ENCODE data around the gene PEAK1.
A peak's percentile ranks its signal among the peaks of the same experiment; 100 is the strongest.
"Not testable (repeated sequence)": the region's sequence is repeated elsewhere in the genome, so short reads cannot be mapped to it uniquely, and the experiment has no call there.

PEAK1 gene

DNA sequence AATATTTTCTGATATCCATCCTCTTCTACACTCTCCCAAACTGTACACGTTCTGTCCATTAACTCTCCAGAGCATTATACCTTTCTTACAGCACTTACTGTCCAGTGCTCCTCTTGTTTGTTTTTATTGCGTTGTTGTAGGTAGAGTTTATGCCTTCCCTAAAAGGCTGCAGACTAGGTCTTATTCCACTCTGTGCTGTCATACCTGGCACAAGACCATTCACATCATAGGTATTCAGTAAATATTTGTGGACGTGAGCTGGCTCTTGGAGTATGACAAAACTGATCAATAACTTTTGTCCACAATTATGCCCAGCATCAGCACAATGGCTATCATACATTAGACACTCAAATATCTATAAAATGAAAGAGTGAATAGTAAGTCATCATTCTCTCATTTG, 5.2 kb upstream of the PEAK1 start:
- DNase-seq, result no peak

DNA sequence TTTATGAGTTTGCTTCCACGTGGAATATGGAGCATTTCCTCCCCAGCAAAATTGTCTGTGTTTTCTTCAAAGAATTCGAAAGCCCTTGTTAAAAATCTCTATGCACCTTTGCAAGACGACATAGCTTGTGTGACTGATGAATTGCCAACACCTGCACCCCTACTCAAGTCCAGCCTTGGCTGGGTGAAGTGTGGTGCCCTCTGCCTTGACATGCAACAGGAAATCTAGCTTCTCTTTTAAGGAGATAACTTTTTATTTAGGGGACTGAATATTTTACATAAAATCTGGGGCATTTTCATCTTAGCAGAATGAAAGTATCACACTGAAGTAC, 1.4 kb upstream of the PEAK1 start:
- DNase-seq, result no peak

DNA sequence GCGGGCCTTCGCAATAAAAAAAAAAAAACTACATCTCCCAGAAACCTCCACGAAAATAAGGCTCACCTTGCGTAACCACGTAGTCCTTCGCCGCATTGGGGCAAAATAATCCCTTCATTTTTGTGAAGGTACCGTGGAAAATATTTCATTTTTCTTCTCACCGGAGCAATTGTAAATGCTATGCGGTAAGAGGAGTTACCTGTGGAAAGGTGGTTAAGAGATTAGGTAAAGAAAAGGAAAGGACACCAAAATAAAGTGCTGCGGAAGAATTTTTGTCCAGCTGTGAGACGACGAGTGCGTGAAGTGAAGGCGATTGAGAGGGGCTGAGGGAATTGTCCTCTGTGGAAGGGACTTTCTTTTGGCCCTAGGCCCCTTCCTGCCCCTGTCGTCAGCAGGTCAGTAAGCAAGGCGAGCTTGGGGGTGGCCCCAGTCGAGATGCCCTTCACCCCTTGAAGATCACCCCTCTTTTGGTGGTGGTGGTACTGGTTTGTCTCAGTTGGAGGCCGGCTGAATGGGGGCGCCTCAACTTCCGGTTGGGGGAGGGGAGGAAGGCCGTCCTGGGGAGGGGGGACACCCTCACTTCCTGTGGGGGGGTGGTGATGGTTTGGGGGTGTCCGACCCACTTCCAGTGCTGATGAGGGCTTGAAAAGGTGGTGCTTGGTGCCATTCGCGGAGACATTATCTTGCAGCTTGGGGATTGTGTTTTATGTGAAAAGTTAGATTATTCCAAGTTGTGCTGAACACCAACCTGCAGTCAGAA, 886 bp upstream of the PEAK1 start, which contains the start of gene HMG20A:
Gene HMG20A, plus strand, starts transcription at position 279 of the 760 bp plus-strand sequence. CDS start 37,520 bp downstream, outside the sequence.
- DNase-seq, result peak; percentile 84

DNA sequence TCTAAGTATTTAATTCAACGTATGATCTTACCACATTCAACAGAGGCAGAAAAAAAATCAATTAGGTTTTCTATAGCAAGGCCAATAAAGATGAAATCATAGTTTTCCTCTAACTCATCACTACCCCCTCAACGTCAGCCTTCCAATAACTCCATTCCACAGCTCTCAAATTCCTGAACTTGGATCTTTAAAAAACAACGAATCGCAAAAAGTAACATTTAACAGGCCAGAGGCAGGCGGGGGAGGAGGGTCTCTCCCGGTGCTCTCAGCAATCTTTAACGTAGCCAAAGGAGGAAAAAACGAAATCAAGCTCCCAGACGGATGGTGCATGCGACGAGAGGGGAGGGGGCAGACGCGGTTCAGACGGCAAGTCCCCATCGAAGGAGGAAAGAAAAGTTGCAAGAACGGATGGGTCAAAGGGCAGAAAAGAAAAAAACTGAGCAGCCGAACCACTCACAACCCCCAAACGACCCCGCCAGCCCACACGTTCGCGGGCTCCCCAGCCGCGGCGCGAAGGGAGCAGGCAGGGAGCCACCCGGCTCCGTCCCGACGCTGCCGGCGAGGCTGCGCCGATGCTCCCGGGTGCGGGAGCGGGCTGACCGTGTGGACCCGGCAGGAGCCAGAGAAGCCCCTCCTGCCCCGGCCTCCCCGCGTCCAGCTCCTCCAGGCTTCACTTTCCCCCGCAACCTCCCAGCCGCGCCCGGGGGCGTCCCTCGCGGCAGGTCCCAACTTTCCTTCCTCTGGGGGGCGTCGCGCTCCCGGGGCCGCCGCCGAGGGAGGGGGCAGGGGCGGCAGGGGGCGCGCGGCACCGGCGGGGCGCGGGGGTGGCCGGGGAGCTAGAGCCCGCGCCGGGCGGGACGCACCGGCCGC, 703 bp downstream of the PEAK1 start:
- DNase-seq, result no peak

DNA sequence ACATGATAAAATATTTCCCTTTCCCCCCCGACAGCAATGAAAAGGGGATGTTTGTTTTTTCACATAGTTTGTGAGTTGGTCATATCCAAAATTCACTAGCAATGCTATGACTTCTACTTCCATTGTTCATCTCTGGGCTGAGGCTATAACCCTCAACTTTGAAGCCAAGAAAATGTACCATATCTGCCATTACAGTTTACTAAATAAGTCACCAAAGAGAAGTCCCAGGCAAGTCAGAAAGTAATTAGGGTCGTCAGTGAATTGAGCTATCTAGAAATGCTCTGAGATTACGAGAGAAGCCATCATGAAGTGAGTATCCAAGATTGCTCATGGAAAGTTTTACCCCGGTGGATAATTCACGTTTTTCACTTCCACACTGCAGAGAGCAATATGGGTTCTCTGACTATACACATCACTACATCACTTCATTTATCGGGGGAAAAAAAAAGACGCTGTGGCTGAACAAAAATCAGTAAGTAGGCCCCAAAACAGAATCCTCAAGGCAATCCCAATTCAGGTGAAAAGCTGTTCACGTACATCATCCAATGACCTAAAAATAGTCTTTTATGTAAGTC, 1.4 kb downstream of the PEAK1 start:
- no peak for DNase-seq

DNA sequence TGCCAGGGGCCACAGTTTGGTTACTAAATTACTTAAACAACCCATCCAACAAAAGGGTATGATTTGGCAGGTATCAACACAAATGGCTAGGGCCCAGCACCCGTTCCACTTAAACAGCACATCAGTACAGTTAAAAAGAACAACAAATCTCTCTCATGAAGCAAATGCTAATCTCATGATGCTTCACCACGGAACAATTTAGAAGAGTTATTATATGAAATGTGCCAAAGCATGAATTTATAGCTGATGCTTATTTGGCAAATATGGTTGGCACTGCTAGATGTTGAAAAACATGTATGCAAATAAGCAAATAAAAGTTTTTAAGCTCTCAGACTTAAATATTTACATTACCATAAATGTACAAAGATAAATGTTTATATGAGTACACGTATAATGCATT, 2.3 kb downstream of the PEAK1 start:
- no peak for DNase-seq

DNA sequence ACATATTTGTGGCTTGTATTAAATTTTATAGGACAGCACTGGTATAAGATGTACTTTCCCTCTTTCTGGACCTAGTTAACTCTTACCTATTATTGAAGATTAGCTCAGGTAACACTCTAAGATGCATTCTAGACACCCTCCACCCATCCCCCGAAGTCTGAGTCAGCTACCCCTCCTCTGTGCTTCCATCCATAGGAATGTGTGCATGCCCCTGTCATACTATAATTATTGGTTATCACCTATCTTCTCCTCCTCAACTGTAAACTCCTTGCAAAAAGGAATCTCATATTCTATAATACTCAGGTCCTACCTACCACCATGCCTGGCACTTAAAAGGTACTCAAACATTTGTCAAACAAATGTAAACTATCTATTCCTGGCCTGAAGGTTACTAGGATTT, 3.0 kb downstream of the PEAK1 start:
- DNase-seq, result no peak

DNA sequence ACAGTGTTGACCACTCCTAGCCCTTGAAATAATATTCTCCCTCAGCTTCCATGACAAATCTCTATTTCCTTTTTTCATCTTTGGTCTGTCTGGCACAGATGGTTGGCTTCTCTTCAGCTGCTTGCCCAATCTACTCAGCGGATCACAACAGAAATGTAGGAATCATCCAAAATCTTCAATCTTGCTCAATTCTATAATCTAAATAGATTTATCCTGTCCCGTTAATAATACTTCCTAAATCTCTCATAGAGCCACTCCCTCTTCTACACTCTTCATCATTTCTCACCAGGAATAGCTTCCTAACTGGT, 3.8 kb downstream of the PEAK1 start:
- no peak for DNase-seq

DNA sequence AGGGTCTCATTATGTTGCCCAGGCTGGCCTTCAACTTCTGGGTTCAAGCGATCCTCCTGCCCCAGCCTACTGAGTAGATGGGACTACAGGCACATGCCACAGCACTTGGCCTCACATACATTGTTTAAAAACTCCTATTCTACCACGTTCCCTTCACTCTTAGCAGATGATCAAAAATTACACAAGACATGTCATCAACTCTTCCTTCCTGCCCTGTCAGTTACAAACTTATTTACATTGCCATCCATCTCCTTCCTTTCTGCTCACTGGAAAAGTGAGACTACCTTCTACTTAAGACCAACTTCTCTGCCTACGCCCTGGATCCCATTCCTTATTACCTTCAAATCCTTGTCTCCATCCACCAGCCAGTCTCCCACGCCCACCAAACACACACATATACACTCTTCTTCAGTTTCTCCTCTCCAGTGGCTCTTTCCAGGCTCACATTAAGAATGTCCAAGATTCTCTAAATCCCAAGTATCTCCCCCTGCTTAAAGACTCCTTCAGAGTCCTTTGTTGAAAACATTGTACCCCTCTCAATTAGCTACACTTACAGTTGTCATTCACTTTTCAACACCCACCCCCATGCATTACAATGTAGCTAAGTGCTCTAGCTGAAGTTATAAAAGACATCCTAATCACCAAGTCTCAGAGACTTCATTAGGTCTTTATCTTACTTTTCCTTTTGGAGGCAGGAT, 4.3 kb downstream of the PEAK1 start:
- DNase-seq, result no peak

DNA sequence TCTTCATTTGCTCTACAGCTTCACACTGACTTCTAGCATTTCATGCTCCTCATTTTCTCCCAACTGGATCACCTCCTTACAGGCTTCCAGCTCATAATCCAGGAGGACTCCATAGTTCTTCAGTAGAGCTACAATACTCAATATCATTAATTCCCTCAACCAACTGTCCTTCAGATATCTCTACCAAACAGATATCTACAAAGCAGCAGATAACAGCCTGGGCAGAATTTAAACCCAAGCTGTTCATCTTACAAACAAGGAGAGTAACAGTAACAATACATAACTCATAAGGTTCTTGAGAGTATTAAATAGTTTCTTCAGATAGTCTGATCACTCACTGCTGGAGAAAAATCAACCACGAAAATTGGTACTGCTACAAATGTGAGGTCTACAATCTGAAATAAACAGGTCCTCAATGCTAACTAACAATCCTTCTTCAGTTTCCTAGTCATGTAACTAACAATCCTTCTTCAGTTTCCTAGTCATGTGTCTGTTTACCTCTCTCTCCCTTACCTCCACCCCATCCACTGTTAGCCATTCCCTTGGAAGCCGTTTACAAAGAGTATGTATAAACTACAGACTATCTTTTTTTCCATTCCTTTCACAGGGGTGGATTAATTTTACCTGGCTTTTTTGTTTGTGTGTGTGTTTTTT, 5.0 kb downstream of the PEAK1 start:
- no peak for DNase-seq

DNA sequence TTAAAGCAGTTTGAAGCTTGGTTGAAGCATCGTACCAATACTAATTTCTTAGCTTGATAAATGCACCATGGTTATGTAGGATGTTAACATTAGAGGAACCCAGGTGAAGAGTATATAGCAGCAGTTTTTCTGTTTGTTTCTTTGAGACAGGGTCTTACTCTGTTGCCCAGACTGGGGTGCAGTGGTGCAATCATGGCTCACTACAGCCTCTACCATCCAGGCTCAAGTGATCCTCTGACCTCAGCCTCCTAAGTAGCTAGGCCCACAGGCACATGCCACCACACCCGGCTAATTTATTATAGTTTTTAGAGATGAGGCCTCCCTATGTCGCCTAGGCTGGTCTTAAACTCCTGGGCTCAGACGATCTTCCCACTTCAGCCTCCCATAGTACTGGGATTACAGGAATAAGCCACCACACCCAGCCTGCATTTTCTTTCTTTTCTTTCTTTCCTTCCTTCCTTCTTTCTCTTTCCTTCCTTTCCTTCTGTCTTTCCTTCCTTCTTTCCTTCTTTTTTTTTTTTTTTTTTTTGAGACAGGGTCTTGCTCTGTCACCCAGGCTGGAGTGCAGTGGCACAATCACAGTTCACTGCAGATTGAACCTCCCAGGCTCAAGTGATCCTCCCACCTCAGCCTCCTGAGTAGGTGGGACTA, 6.1 kb downstream of the PEAK1 start:
- no peak for DNase-seq

DNA sequence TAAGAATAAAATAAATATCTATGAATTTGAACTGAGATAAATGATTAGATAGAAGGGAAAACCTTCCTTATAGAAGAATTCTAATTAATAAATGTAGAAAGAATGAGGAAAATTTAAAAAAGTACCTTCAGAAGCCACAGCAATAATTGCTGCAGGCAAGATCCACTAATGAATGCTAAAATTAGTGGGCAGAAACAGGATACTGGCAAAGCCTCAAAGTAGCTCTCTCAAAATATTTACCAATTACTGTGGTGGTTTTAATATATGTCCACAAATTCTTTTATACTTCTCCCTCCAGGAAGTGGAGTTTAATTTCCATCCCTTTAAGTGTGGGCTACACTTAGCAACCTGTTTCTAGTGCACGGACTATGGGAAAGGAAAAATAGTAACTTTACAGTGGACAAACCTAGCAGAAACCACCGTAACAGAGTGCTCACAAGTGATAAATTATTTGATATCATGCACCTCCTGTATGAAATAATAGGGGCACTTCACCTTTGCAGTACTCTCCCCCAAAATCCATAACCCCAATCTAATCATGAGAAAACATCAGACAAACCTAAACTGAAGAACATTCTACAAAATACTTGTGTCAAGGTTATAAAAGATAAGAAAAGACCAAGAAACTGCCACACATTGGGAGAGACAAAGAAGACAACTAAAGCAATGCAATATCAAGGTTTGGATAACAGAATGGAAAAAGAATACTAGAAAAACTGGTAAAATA, 6.8 kb downstream of the PEAK1 start:
- DNase-seq, result no peak

DNA sequence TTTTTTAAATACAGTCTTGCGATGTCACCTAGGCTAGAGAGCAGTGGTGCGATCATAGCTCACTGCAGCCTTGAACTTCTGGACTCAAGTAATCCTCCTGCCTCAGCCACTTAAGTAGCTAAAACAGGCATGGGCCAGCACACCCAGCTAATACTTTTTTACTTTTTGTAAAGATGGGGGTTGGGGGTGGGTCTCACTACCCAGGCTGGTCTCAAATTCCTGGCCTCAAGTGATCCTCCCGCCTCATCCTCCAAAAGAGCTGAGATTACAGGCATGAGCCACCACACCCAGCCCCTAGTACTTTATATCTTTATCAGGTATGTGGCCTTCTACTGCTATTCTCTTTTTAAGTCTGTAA, 8.3 kb downstream of the PEAK1 start:
- DNase-seq, result no peak

DNA sequence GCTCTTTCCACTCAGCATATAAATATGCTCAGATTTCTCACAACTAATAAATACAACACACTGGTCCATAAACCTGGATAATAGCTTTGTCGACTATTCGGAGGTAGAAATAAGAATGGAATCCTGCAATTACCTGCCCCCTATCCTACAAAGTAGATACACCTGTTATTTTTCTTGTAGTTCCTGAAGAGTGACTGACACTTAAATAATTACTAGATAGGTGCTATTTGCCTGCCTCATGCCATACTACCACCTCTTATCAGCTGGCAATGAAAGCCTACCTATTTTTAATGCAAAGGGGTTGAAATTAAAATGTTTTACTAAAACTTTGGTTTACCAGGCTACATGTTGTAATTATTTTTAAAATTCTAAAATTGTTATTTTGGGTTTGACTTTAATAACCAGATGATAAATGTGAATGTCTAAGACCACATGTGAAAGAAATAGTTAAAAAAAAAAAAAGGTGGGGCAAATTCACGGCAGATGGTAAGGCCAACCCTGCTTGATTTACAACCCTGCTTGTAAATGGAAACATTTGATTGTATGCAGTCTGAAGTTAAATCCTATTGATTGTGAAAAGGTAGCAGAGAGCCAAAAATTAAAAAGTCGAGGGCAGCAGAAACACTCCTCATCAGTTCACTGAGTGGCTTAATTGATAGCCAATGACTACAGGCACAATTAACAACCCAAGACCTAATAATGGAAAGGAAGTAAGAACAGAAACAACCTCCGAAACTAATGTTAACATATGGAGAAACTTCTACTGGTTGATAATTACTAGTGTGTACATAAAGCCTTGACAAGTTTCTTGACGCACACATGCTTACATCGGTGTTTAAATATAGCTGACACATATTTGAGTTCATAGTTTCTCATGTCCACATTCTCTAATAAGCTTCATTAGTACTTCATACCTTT, 8.9 kb downstream of the PEAK1 start:
- DNase-seq, result no peak

DNA sequence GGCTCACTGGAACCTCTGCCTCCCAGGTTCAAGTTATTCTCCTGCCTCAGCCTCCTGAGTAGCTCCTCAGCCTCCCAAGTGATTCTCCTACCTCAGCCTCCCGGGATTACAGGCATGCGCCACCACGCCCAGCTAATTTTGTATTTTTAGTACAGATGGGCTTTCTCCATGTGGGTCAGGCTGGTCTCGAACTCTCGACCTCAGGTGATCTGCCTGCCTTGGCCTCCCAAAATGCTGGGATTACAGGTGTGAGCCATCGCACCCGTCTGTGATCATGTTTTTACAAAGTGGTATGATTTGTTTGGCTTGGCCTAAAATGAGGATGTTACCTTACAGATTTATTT, 9.8 kb downstream of the PEAK1 start:
- DNase-seq, result not testable (repeated sequence)

DNA sequence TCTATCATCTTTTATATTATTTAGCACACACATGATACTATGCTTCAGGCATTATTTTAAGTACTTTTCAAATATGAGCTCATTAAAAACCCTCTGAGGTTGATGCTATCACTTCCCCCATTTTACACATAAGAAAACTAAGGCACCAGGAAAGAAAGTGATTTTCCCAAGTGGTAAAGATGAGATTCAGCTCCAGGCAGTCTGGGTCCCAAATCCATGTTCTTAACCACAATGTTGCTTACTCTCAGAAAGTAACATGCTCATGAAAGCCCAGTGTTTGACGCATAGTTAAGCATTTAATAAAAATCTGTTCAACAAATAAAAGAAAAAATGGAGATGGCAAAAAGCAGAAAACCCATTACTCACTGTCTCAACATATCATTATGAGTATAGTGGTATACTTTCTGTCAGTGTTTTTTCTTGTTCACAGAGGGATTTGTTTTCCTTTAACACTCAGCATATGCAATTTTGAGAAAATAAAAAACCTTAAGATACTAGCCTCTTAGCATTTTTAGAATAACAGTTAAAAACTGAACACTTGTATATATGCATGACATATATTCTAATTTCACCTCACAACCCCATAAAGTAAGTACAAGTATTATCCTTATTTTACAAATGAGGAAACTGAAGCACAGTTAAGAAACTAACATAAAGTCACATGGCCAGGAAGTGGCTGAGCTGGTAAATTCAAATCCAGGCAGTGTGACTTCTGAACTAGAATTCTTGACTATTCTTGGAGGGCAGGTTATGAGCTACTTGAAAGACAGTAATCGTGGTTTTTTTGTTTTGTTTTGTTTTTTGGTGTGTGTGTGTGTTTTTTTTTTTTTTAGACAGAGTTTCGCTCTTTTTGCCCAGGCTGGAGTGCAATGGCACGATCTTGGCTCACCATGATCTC, 10.4 kb downstream of the PEAK1 start:
- no peak for DNase-seq

DNA sequence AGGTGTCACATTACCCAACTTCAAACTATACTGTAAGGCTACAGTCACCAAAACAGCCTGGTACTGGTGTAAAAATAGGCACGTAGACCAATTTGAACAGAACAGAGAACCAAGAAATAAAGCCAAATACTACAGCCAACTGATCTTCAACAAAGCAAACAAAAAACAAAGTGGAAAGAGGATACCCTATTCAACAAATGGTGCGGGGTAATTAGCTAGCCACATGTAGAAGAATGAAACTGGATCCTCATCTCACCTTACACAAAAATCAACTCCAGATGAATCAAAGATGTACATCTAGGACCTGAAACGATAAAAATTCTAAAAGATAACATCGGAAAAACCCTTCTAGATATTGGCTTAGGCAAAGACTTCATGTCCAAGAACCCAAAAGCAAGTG, 13.1 kb downstream of the PEAK1 start:
- no peak for DNase-seq

DNA sequence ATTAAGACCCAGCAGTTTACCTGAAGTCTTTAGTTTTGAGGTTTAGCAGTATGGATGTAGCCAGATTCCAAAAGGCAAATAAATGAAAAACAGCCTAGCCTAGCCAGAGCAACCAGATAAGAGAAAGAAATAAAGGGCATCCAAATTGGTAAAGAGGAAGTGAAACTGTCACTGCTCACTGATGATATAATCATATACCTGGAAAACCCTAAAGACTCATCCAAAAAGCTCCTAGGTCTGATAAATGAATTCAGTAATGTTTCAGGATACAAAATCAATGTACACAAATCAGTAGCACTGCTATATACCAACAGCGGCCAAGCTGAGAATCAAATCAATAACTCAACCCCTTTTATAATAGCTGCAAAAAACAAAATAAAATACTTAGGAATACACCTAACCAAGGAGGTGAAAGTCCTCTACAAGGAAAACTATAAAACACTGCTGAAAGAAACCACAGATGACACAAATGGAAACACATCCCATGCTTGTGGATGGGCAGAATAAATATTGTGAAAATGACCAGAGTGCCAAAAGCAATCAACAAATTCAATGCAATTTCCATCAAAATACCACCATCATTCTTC, 13.6 kb downstream of the PEAK1 start:
- not testable (repeated sequence) for DNase-seq

DNA sequence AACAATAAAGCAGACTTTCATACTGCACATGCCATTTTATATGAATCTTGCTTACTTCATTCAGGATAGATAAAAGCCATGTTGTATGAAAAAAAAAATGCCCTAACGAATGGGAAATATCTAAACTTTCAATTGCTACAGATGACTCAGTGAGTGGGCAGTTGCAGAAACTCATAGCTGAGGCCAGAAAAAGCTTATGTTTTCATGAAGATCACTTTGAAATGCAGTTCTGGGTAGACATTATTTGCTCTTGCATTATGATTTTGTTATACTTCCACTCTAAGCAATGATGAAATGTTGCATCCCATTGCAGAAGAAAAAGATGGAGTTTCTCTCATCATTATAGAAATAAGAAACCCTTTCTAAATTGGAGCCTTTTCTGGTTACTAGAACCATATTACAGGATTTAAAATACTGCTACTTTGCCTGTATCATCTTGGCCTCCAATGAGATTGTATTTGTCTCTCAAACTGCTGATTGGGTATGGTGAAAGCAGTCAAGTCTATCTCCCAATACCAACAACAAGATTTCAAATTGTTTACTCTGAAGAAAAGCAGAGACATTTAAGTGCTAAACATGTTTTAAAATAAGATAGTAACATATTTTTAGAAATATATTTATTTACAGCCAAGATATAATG, 17.0 kb downstream of the PEAK1 start:
- DNase-seq, result no peak
